Measurements from ENCODE around the gene SETD6. TPM values are rescaled to one million over a fixed set of nuclear protein-coding genes. Genes with fewer than 3 reads are reported as not detected.
A peak's percentile ranks its signal among the peaks of the same experiment; 100 is the strongest.

The SETD6 gene
- total RNA-seq, 1 donor from 2014 or later: 25.0 TPM

DNA sequence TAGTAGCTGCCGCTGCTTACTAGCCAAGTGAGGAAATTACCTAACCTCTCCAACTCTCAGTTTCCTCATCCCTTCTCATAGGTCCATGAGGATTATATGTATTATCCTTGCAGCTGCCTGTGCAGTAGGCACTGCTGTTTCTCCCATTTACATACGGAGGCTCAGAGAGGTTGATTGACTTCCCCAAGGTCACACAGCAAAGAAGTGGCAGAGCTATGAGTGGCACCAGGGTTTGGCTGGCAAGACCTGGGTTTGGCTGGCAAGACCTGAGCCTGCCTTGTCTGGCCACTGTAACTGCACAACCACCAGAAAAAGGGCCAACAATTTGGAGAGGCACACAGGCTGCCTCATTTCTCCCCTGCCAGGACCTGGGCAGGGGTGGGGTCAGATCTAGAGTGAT is 17.8 kb upstream of the SETD6 start:
- Histone ChIP-seq H3K4me1 (peaks cover 38% of the 10 kb centered on the region), H3K27me3 (peaks cover 19% of the 10 kb centered on the region), H3K27ac (no peak overlapping the region), H2AFZ (replicated peaks) (no peak overlapping the region), H3K9me3 (ENCODE audit: low read depth) (no peaks in the 10 kb centered on the region), H3K79me2 (ENCODE audit: low read depth) (no peaks in the 10 kb centered on the region), H3K9ac (no peak overlapping the region), H3K36me3 (no peaks in the 10 kb centered on the region), H3K4me2 (no peak overlapping the region), H3K4me3 (no peak overlapping the region), H4K20me1 (ENCODE audit: low read depth) (no peaks in the 10 kb centered on the region), H3F3A (ENCODE audit: low read depth) (peaks cover 23% of the 10 kb centered on the region)
- Mint-ChIP-seq H3K36me3 (no peaks in the 10 kb centered on the region), H3K9me3 (no peaks in the 10 kb centered on the region), H3K4me1 (peaks cover 69% of the 10 kb centered on the region), H3K4me3 (no peak overlapping the region), H3K27ac (peak overlapping the region; percentile 74), H3K27me3 (ENCODE audit: insufficient read depth, low read depth) (peaks cover 13% of the 10 kb centered on the region)
- no peak for DNase-seq (ENCODE audit: low spot score)
- TF ChIP-seq EZH2 (IDR thresholded peaks at IDR 0.05): no peak

DNA sequence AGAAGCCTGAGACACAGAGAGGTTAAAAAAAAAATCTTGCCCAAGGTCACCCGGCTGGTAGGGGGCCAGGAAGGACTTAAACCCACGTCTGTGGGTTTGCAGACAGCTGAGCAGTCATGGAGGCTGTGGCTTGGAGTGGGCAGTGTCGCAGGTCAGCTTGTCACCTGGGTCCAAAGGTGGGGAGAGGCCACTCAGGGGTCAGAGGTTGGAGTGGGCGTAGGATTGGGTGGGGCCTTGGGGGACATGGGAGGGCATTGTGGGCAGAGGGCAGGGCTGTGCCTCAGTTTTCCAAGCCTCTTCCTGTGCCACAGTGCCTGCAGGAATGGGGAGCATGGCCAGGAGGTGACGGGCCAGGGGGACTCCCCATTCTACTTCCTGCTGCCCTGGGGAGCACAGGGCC is 17.4 kb upstream of the SETD6 start:
- no peaks in the 10 kb centered on the region for H3K36me3 ChIP-seq
- H3K9ac ChIP-seq: no peak overlapping the region
- no peaks in the 10 kb centered on the region for H3K9me3 Mint-ChIP-seq
- H3K4me3 ChIP-seq: no peak overlapping the region
- H3K9me3 ChIP-seq (ENCODE audit: low read depth): no peaks in the 10 kb centered on the region
- no peak for TF ChIP-seq EZH2phosphoT487 (IDR thresholded peaks at IDR 0.05)
- TF ChIP-seq, protein P1, sequence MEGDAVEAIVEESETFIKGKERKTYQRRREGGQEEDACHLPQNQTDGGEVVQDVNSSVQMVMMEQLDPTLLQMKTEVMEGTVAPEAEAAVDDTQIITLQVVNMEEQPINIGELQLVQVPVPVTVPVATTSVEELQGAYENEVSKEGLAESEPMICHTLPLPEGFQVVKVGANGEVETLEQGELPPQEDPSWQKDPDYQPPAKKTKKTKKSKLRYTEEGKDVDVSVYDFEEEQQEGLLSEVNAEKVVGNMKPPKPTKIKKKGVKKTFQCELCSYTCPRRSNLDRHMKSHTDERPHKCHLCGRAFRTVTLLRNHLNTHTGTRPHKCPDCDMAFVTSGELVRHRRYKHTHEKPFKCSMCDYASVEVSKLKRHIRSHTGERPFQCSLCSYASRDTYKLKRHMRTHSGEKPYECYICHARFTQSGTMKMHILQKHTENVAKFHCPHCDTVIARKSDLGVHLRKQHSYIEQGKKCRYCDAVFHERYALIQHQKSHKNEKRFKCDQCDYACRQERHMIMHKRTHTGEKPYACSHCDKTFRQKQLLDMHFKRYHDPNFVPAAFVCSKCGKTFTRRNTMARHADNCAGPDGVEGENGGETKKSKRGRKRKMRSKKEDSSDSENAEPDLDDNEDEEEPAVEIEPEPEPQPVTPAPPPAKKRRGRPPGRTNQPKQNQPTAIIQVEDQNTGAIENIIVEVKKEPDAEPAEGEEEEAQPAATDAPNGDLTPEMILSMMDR (IDR thresholded peaks at IDR 0.05): no peak
- no peak for TF ChIP-seq EZH2 (IDR thresholded peaks at IDR 0.05)
- peaks cover 34% of the 10 kb centered on the region for H3K4me1 ChIP-seq
- peaks cover 23% of the 10 kb centered on the region for H3F3A ChIP-seq (ENCODE audit: low read depth)
- H2AFZ ChIP-seq (replicated peaks): no peak overlapping the region
- no peaks in the 10 kb centered on the region for H3K79me2 ChIP-seq (ENCODE audit: low read depth)
- H3K4me2 ChIP-seq: no peak overlapping the region
- no peaks in the 10 kb centered on the region for H3K36me3 Mint-ChIP-seq
- no peak overlapping the region for H3K4me3 Mint-ChIP-seq
- no peak overlapping the region for H3K27ac ChIP-seq
- H3K27me3 Mint-ChIP-seq (ENCODE audit: insufficient read depth, low read depth): peaks cover 11% of the 10 kb centered on the region
- no peaks in the 10 kb centered on the region for H4K20me1 ChIP-seq (ENCODE audit: low read depth)
- H3K27ac Mint-ChIP-seq: peak overlapping the region; percentile 74
- no peak for DNase-seq (ENCODE audit: low spot score)
- H3K27me3 ChIP-seq: peaks cover 24% of the 10 kb centered on the region
- peaks cover 64% of the 10 kb centered on the region for H3K4me1 Mint-ChIP-seq

DNA sequence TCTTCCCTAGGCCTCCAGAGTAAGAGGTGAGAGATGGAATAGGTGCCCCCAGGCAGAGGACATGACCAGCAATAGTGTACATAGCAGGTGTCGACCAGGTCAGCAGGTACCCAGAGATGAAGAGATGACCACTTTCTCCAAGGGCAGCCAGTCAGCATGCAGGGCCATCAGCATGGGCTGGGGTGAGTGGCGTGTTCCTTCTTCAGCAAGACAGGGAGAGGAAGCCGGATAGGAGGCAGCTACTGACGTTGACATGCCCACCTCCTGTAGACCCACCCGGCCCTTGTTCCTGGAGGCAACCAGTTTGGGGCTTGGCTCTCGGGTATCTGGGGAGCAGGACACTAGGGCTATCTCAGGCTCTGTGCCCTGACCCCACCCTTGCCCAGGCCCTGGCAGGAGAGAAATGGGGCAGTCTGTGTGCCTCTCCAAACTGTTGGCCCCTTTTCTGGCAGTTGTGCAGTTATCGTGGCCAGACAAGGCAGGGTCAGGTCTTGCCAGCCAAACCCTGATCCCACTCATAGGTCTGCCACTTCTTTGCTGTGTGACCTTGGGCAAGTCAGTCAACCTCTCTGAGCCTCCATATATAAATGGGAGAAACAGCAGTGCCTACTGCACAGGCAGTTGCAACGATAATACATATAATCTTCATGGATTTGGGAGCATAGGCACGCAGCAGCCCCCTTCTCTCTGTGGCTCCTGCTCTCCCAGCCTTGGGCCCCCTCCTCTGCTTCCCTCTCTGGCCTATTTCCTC is 16.8 kb upstream of the SETD6 start:
- peaks cover 58% of the 10 kb centered on the region for H3K4me1 Mint-ChIP-seq

More for the DNA sequence above, 16.8 kb upstream of the SETD6 start:
- Histone ChIP-seq H3K27me3 (peaks cover 25% of the 10 kb centered on the region), H3K4me3 (no peak overlapping the region), H3K36me3 (no peaks in the 10 kb centered on the region), H3K4me1 (peaks cover 32% of the 10 kb centered on the region), H4K20me1 (ENCODE audit: low read depth) (no peaks in the 10 kb centered on the region), H3K27ac (no peak overlapping the region), H3K9me3 (ENCODE audit: low read depth) (no peaks in the 10 kb centered on the region), H2AFZ (replicated peaks) (no peak overlapping the region), H3K4me2 (no peak overlapping the region), H3F3A (ENCODE audit: low read depth) (peaks cover 23% of the 10 kb centered on the region), H3K9ac (no peak overlapping the region), H3K79me2 (ENCODE audit: low read depth) (no peaks in the 10 kb centered on the region)
- H3K36me3 Mint-ChIP-seq: no peaks in the 10 kb centered on the region
- DNase-seq (ENCODE audit: low spot score): no peak
- H3K9me3 Mint-ChIP-seq: no peaks in the 10 kb centered on the region
- peaks cover 11% of the 10 kb centered on the region for H3K27me3 Mint-ChIP-seq (ENCODE audit: insufficient read depth, low read depth)
- H3K27ac Mint-ChIP-seq: peak overlapping the region; percentile 94
- TF ChIP-seq EZH2phosphoT487 (IDR thresholded peaks at IDR 0.05) (no peak), EZH2 (IDR thresholded peaks at IDR 0.05) (no peak)
- TF ChIP-seq, protein P1 (IDR thresholded peaks at IDR 0.05): no peak
- H3K4me3 Mint-ChIP-seq: peak overlapping the region; percentile 66
